Nephron (organoid): ENCODE results near the gene FHAD1.

Experiments used
- H3K27ac Mint-ChIP-seq, 3 experiments: 2 replicates each; pipeline ENCODE4 v1.8.0; 2020; ENCODE audit warnings: mixed read lengths in 3 of 3, mild to moderate bottlenecking in 2 of 3, moderate library complexity in 1 of 3
- H3K27me3 Mint-ChIP-seq: 2 replicates; pipeline ENCODE4 v1.8.0; 2021; ENCODE audit warnings: low read depth, mild to moderate bottlenecking, moderate library complexity, mixed read lengths
- H3K36me3 Mint-ChIP-seq: 2 replicates; pipeline ENCODE4 v1.8.0; 2020; ENCODE audit warnings: low read depth, mixed read lengths
- H3K4me1 Mint-ChIP-seq: 2 replicates; pipeline ENCODE4 v1.8.0; 2020; ENCODE audit warnings: mixed read lengths
- H3K4me3 Mint-ChIP-seq, 3 experiments: 2 replicates each; pipeline ENCODE4 v1.8.0; 2020; ENCODE audit warnings: mild to moderate bottlenecking in 3 of 3, mixed read lengths in 3 of 3, moderate library complexity in 2 of 3
- H3K9me3 Mint-ChIP-seq: 2 replicates; pipeline ENCODE4 v1.8.0; 2020; ENCODE audit warnings: mixed read lengths
- TF ChIP-seq, protein P1 (sequence below), 3 experiments: fragments of 200-600 bp; sonication (generic); IDR thresholded peaks; one replicate each; pipeline ENCODE4 v1.5.0; 2021; ENCODE audit warnings: antibody characterized with exemption in 3 of 3; ENCODE audit not compliant: unreplicated experiment in 3 of 3

FHAD1 gene

DNA sequence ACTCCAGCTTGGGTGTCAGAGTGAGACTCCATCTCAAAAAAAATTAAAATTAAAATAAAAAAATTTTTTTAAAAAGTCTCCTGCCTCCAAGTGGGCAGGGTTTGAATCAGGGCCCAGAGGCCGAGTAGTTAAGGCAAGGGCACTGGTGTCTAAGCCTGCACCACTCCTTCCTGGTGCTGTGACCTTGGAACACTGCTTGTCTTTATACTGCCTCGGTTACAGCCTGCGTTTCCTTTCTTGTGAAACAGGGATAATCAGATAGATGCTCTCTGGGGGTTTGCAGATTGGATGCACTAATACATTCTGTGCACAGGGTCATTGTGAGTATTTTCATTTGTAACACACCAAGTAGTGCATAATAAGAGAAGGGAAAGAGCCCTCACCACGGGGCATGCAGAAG, 104.3 kb downstream of the FHAD1 start:
- no peaks in the 10 kb centered on the region for H3K36me3 Mint-ChIP-seq
- H3K27me3 Mint-ChIP-seq: peaks cover 19% of the 10 kb centered on the region
- H3K4me3 Mint-ChIP-seq: no peak overlapping the region
- no peaks in the 10 kb centered on the region for H3K9me3 Mint-ChIP-seq
- H3K27ac Mint-ChIP-seq: no peak overlapping the region
- H3K4me1 Mint-ChIP-seq: peaks cover 5% of the 10 kb centered on the region
- TF ChIP-seq, protein P1, sequence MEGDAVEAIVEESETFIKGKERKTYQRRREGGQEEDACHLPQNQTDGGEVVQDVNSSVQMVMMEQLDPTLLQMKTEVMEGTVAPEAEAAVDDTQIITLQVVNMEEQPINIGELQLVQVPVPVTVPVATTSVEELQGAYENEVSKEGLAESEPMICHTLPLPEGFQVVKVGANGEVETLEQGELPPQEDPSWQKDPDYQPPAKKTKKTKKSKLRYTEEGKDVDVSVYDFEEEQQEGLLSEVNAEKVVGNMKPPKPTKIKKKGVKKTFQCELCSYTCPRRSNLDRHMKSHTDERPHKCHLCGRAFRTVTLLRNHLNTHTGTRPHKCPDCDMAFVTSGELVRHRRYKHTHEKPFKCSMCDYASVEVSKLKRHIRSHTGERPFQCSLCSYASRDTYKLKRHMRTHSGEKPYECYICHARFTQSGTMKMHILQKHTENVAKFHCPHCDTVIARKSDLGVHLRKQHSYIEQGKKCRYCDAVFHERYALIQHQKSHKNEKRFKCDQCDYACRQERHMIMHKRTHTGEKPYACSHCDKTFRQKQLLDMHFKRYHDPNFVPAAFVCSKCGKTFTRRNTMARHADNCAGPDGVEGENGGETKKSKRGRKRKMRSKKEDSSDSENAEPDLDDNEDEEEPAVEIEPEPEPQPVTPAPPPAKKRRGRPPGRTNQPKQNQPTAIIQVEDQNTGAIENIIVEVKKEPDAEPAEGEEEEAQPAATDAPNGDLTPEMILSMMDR (IDR thresholded peaks at IDR 0.05; ENCODE audit: unreplicated experiment in 3 of 3): no peak

DNA sequence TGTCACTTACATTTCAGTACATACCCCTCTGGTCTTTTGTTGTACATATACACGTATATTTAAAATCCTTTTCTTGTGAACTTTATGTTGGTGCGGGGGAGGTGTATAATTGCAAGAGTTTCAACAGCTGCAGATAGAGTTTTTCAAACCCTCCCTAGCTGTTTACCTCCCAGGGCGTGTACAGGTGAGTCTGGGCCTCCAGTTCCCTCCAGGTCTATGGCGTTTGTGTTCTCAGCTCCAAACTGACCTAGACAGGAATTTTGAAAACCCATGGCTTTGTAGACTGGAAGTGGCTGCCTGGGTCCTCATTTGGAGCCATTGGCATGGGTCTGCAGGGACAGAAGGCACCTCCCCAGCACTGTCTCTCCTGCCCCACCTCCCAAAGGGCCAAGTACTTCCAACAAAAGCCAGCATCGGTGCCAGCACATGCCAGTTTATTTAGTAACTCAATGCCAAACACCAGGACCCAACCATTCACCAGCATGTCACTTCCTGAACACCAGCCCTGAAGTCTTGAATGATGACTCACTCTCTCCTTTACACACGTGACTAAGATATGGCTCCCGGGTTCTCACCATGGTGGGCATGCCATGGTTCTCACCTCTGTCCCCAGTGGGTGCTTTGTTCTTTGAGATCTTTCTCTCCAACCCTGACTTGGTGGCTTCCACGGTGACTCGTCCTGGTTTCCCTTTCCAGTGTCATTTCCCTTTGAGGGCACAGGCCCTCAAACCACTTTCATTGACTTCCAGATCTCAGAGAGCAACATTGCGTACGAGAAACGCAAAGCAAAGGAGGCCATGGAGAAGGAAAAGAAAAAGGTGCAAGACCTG, 105.3 kb downstream of the FHAD1 start:
- Mint-ChIP-seq H3K4me3 (no peak overlapping the region), H3K9me3 (no peaks in the 10 kb centered on the region), H3K4me1 (peaks cover 5% of the 10 kb centered on the region), H3K36me3 (no peaks in the 10 kb centered on the region), H3K27me3 (peaks cover 19% of the 10 kb centered on the region), H3K27ac (no peak overlapping the region)
- TF ChIP-seq, protein P1 (IDR thresholded peaks at IDR 0.05; ENCODE audit: unreplicated experiment in 3 of 3): no peak

- TF ChIP-seq, protein P1 (IDR thresholded peaks at IDR 0.05; ENCODE audit: unreplicated experiment in 3 of 3): no peak
- no peak overlapping the region for H3K4me3 Mint-ChIP-seq
- H3K4me1 Mint-ChIP-seq: peaks cover 5% of the 10 kb centered on the region
- H3K27me3 Mint-ChIP-seq: peaks cover 29% of the 10 kb centered on the region
- H3K27ac Mint-ChIP-seq: no peak overlapping the region
- no peaks in the 10 kb centered on the region for H3K9me3 Mint-ChIP-seq
- no peaks in the 10 kb centered on the region for H3K36me3 Mint-ChIP-seq
These were observed 107.0 kb downstream of the FHAD1 start for GRCh38 chr1:15353839-15354579.

GRCh38 chr1:15354580-15354965, 107.5 kb downstream of the FHAD1 start:
- Mint-ChIP-seq H3K27me3 (peaks cover 29% of the 10 kb centered on the region), H3K4me3 (no peak overlapping the region), H3K9me3 (no peaks in the 10 kb centered on the region), H3K27ac (no peak overlapping the region), H3K4me1 (peaks cover 5% of the 10 kb centered on the region), H3K36me3 (no peaks in the 10 kb centered on the region)
- TF ChIP-seq, protein P1 (IDR thresholded peaks at IDR 0.05; ENCODE audit: unreplicated experiment in 3 of 3): no peak

- Mint-ChIP-seq H3K27me3 (peaks cover 26% of the 10 kb centered on the region), H3K4me3 (no peak overlapping the region), H3K9me3 (no peaks in the 10 kb centered on the region), H3K4me1 (peaks cover 5% of the 10 kb centered on the region), H3K36me3 (no peaks in the 10 kb centered on the region), H3K27ac (no peak overlapping the region)
- TF ChIP-seq, protein P1 (IDR thresholded peaks at IDR 0.05; ENCODE audit: unreplicated experiment in 3 of 3): no peak
These were observed 109.1 kb downstream of the FHAD1 start for GRCh38 chr1:15355968-15356625.
